AG09319 (cell line): ENCODE data around the gene LRRC4C.

Experiments
- DNase-seq: peaks from one replicate; pipeline ENCODE4 v3.0.0-alpha.2; 2010; ENCODE audit warnings: low read depth; ENCODE audit errors: extremely low read depth
- CTCF ChIP-seq: IDR thresholded peaks from 2 replicates; pipeline ENCODE4 v1.5.1; 2011; ENCODE audit warnings: low read depth, mild to moderate bottlenecking, inconsistent platforms, low read length, moderate library complexity

The LRRC4C gene

GRCh38 chr11:40467771-40468170, 991.7 kb downstream of the LRRC4C start:
- DNase-seq = no peak
- no peak for TF ChIP-seq CTCF

GRCh38 chr11:40445391-40445790, 1014.1 kb downstream of the LRRC4C start:
- no peak for DNase-seq
- TF ChIP-seq CTCF = no peak

- DNase-seq = no peak
- no peak for TF ChIP-seq CTCF
Measured at GRCh38 chr11:40444151-40444550, 1015.3 kb downstream of the LRRC4C start.

- DNase-seq = no peak
- no peak for TF ChIP-seq CTCF
Measured at GRCh38 chr11:40435344-40435743, 1024.1 kb downstream of the LRRC4C start.

GRCh38 chr11:40434926-40435325, 1024.5 kb downstream of the LRRC4C start:
- TF ChIP-seq CTCF = no peak
- no peak for DNase-seq

- TF ChIP-seq CTCF = no peak
Measured at GRCh38 chr11:40432358-40432757, 1027.1 kb downstream of the LRRC4C start.

GRCh38 chr11:40425168-40425567, 1034.3 kb downstream of the LRRC4C start:
- no peak for DNase-seq
- TF ChIP-seq CTCF = no peak

More at GRCh38 chr11:40432358-40432757, 1027.1 kb downstream of the LRRC4C start:
- DNase-seq = no peak
